Ureter (tissue), 1 donor: ENCODE measurements around the gene LCE3E. TPM values are rescaled to one million over a fixed set of nuclear protein-coding genes. Genes with fewer than 3 reads are reported as not detected.
A peak's percentile ranks its signal among the peaks of the same experiment; 100 is the strongest.
"Not testable (repeated sequence)": the region's sequence is repeated elsewhere in the genome, so short reads cannot be mapped to it uniquely, and the experiment has no call there.

Source experiments
- DNase-seq: peaks from one replicate; pipeline ENCODE4 v3.0.0-alpha.2; 2020; ENCODE audit warnings: low spot score
- total RNA-seq: library from RNA; stranded (reverse); gene quantifications from one replicate; pipeline ENCODE4 v1.2.4, GENCODE V29; 2023
- donor health status: DM: yes; HTN: yes; CAD: no.

LCE3E gene
- total RNA-seq: not detected

- DNase-seq: peak; percentile 48
These were observed at the start of gene LCE3E for GRCh38 chr1:152566681-152567080. Gene LCE3E (minus strand): TSS chr1:152566780. CDS start chr1:152566208, 572 bp downstream.

GRCh38 chr1:152613511-152613910, 46.9 kb upstream of the LCE3E start, which contains the start of gene LCE3B:
Gene LCE3B (plus strand): TSS chr1:152613811. CDS start chr1:152613811, 0 bp downstream.
- DNase-seq: no peak

- no peak for DNase-seq
These were observed 33.4 kb upstream of the LCE3E start, which contains the start of gene LCE3C for GRCh38 chr1:152599934-152600333. Gene LCE3C (plus strand): TSS chr1:152600234. CDS start chr1:152600732, 498 bp downstream.

GRCh38 chr1:152596986-152597385, 30.4 kb upstream of the LCE3E start:
- no peak for DNase-seq

- DNase-seq: no peak
These were observed 19.0 kb upstream of the LCE3E start for GRCh38 chr1:152585586-152585985.

- no peak for DNase-seq
These were observed 16.1 kb upstream of the LCE3E start for GRCh38 chr1:152582647-152583046.

- DNase-seq: no peak
These were observed 13.9 kb upstream of the LCE3E start, which contains the start of gene LCE3D for GRCh38 chr1:152580433-152580832. Gene LCE3D (minus strand): TSS chr1:152580516. CDS start chr1:152579936, 580 bp downstream.

- not testable (repeated sequence) for DNase-seq
These were observed 12.9 kb upstream of the LCE3E start for GRCh38 chr1:152579526-152579925.

- no peak for DNase-seq
These were observed 10.6 kb upstream of the LCE3E start for GRCh38 chr1:152577168-152577567.

- DNase-seq: no peak
These were observed 905 bp downstream of the LCE3E start for GRCh38 chr1:152565535-152566215.

GRCh38 chr1:152565115-152565514, 1.5 kb downstream of the LCE3E start:
- no peak for DNase-seq

GRCh38 chr1:152548358-152548757, 18.2 kb downstream of the LCE3E start:
- not testable (repeated sequence) for DNase-seq

GRCh38 chr1:152546704-152547103, 19.9 kb downstream of the LCE3E start:
- no peak for DNase-seq

- DNase-seq: no peak
These were observed 22.8 kb downstream of the LCE3E start for GRCh38 chr1:152543820-152544219.

GRCh38 chr1:152539901-152540300, 26.7 kb downstream of the LCE3E start:
- DNase-seq: no peak

- no peak for DNase-seq
These were observed 29.1 kb downstream of the LCE3E start for GRCh38 chr1:152537496-152537895.

GRCh38 chr1:152535774-152536173, 30.8 kb downstream of the LCE3E start:
- DNase-seq: no peak

- DNase-seq: no peak
These were observed 33.1 kb downstream of the LCE3E start for GRCh38 chr1:152533327-152533938.

GRCh38 chr1:152525080-152525641, 41.4 kb downstream of the LCE3E start:
- no peak for DNase-seq

- DNase-seq: no peak
These were observed 46.0 kb downstream of the LCE3E start for GRCh38 chr1:152520561-152521090.

GRCh38 chr1:152519851-152520250, 46.7 kb downstream of the LCE3E start:
- no peak for DNase-seq

GRCh38 chr1:152517237-152517811, 49.3 kb downstream of the LCE3E start:
- no peak for DNase-seq
